ENCODE measurements around the gene BEST1.
A peak's percentile ranks its signal among the peaks of the same experiment; 100 is the strongest.

Gene BEST1

DNA sequence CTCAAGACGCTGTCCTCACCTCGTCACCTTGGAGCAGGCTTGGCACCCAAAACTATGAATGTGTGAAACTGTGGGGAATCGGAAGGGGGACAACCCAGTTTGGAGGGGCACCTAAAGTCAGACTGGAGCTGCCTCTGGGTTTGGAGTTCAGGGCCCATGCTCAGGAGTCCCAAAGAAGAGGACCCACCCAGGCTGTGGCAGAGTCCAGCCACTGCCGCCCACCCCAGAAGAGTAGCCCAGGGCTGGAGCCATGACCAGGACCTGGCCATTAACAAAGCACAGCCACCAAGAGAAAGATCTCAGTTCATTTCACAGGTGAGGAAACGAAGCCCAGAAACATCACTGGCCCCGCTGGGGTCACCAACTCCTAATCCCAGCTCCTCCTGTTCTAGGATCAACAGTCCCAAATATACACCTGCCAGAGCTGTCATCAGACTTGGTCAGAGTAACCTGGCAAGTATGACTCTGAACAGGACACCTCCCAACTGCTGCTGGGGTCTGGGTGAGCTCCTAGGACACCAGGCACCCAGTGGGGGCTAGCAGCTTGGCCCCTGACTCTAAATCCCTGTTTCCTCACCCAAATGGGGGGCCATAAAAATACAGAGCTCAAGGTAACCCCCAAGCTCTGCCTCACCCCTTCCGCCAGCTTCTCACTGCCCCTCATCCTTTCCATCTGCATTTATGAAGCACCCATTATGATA lies 35.5 kb upstream of the BEST1 start:
- no peak for DNase-seq

DNA sequence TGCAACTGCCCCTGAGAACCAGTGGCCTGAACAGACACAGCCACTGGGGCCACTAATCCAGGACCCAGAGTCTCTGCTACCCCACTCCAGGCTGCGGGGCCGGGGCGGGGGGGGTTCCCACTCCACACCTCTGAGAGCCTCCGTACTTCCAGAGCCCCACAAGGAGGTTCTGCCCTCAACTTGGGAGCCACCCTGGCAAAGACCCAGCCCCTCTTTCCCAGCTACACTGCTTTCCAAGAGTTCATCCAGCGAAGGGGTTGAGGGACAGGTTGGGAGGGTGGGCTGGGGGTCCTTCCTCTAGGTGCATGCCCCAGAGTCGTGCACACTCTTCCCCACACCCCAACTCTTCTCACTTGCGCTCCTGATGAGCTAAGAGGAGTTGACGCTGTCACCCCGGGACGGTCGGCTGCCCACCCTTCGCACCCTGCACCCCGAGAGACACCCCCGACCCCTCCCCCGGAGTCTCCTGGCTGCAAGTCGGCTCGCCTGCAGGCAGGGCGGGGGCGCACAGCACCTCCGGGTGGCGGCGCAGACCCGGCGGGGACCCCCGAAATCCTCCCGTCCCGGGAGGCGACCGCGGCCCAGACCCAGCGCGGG lies 33.3 kb upstream of the BEST1 start:
- DNase-seq, result no peak

- peak; percentile 70 for DNase-seq
These were observed 32.6 kb upstream of the BEST1 start, which contains the start of gene RAB3IL1 for GRCh38 chr11:61917334-61918109. Gene RAB3IL1 (minus strand): TSS chr11:61917566. CDS start chr11:61917367, 199 bp downstream.

GRCh38 chr11:61918251-61918937 lies 31.8 kb upstream of the BEST1 start:
- no peak for DNase-seq

DNA sequence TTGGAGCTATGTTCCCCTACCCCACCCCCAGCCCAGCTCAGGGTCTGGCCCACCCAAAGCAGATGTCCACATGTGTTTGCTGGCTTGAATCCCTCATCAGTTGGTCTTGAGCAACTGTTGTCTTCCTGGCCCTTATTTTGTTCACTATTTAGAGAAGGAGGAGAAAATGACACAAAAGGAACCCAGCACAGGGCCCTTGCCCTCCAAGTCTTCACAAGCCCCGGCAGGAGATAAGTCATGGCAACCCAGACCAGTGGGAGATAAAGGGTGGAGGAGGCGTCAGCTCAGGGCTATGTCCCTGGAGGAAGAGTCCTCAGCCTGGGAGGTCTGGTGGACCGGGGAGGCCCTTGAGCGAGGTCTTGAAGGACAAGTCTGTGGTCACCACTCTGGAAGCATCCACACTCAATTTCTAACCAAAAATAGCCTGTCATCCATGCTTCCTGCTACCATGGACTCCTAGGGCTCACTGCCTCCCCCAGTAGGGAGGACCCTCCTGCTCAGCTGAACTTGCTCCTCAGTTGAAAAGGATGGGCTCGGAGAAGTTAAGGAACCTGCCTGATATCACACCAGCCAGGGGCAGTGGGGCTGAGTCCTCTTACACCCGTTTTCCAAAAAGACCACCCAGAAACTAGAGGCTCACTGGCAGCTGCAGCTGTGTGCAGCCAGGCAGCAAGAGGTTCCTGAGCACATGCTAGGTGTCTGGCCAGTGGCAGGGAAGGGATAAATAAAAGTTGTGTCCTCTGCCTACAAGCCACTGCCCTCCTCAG lies 31.0 kb upstream of the BEST1 start:
- DNase-seq, result no peak

DNA sequence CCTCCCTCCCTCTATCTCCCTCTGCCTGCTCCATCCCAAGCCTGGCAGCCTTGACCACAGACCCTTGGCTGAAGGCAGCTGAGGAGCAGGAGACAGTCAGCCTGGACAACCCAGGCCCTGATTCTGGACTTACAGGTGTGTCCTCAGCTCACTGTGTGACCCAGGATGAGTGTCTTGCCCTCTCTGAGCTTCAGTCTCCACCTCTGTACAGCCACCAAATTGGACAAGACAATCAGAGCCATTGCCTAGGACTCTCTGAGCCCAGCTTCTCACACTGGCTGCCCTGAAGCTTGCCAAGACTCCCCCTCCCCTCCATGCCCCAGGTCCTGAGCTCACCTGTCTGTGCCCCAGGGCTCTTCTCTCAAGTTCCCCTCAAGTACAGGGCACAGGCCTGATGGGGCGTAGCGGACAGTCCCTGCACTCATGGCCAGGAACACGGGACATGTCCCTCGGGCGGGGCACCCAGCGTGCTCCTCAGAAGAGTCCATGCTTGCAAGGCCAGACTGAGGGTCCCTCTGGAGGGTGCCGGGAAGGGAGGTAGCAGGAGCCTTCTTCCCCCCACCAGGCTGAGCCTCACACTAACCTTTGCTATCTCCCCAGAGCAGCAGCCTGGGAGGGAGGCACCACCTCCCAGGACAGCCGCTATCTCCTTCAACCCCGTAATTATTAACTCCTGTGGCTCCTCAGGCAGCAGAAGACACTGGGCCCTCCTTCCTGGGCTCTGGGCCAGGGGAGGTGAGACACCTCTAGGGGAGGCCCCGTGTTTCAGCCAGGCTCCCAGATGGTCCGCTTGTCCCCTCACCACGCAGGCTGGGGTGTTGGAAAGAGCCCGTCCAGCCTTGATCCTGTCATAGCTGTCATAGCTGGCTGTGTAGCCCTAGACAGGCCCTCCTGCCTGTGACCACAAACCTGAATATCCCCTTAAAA lies 30.2 kb upstream of the BEST1 start:
- no peak for DNase-seq

DNA sequence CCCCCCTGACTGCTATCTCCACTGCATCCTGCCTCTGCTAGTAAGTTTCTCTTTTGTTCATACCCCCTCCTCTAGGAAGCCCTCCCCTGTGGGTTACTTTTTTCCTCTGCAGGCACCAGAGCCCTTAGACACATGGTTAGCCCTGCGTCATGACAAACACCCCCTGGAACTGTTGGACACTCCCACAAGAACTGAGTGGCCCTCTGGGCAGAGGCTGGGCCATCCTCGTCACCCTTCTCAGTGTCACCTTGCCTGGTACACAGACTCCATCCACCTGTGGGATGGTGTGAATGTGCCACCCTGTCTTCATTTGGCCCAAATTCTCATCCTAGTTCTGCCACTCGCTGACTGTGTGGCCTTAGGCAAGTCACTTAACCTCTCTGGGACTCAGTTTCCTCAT lies 28.7 kb upstream of the BEST1 start:
- no peak for DNase-seq

- no peak for DNase-seq
These were observed 27.6 kb upstream of the BEST1 start for GRCh38 chr11:61922539-61922938.

DNA sequence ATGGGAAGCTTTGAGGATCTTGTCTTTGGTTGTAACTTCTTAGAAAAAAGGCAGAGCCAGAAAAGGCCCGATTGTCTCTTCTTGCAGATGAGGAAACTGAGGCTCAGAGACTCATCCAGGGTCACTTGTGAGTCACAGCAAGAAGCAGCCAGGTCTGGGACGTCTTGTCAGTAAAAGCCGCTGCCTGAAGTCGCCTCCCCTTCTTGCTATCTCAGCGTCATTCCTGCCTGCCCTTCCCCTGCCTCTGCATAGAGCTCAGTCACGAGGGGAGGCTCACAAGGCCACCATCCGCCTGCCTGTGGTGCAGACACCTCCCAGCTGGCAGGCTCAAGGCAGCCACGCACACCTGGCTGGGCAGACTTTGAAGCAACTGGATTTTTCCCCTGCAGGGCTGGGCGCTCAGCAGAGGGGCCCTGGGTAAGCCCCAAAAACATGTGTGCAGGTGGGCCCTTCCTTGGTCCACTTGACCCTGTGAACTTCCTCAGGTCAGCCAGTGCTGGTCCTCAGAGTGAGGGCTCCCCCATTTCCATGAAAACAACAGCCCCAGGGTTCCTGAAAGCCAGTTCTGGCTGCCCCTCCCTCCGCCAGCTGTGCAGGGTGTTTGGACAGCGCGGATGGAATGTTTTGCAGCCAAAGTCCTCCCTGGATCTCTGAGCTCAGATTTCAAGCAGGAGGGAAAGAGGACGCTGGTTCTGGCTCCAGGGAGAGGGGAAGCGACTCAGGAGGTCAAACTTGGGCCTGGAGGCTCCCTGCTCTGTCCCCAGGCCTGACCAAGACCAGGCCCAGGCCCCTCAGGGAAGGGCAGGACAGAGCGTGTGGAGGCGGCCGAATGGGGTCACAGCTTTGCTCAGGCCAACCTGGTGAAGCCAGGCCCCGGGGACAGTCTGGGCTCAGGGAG lies 26.7 kb upstream of the BEST1 start:
- peak; percentile 80 for DNase-seq

DNA sequence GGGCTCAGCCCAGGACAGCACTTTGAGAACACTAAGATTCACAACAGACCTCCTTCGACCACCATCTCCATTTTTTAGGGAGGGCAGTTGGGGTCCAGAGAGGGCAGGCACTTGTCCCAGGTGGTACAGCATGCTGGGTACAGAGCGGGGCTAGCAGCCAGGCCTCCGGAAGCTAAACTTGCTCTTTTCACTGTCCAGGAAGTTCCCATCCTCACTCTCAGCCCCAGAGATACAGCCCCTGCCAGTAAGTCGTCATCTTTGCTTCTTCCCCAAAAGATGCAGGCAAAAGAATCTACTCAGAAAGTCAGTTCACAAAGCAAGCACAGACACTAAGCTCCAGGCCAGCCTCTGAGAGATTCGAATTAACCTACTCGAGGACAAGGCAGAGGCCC lies 26.1 kb upstream of the BEST1 start:
- no peak for DNase-seq

GRCh38 chr11:61925736-61926135 lies 24.4 kb upstream of the BEST1 start:
- no peak for DNase-seq

DNA sequence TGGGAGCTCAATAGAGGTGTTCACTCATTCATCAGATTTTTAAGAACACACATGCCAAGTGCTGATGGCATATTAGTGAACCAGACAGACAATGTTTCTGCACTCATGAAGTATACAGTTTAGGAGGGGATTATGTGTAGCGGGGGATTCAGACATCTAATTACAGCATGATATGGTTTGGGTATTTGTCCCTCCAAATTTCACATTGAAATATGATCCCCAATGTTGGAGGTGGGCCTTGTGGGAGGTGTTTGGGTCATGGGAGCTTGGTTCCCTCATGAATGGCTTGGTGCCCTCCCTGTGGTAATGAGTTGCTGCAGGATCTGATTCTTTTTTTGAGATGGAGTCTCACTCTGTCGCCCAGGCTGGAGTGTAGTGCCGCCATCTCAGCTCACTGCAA lies 23.9 kb upstream of the BEST1 start:
- no peak for DNase-seq

- DNase-seq, result no peak
These were observed 22.6 kb upstream of the BEST1 start for GRCh38 chr11:61927501-61927900.

- no peak for DNase-seq
These were observed 21.5 kb upstream of the BEST1 start for GRCh38 chr11:61928606-61929005.

- no peak for DNase-seq
These were observed 19.2 kb upstream of the BEST1 start for GRCh38 chr11:61930933-61931332.

DNA sequence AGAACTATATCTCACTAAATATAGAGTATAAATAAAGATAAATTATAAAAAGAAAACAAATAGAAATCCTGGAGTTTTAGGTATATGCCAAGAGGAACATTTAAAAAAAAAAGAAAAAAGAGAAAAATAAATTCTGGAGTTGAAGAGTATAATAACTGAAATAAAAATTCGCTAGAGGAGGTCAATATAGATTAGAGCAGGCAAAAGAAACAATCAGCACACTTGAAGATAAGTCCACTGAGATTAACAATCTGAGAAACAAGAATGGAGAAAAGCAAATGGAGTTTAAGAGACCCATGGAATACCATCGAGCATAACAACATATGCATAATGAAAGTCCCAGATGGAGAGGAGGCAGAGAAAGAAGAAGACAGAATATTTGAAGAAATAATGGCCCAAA lies 14.3 kb upstream of the BEST1 start:
- DNase-seq, result no peak

- no peak for DNase-seq
These were observed 9.7 kb upstream of the BEST1 start for GRCh38 chr11:61940466-61940865.

DNA sequence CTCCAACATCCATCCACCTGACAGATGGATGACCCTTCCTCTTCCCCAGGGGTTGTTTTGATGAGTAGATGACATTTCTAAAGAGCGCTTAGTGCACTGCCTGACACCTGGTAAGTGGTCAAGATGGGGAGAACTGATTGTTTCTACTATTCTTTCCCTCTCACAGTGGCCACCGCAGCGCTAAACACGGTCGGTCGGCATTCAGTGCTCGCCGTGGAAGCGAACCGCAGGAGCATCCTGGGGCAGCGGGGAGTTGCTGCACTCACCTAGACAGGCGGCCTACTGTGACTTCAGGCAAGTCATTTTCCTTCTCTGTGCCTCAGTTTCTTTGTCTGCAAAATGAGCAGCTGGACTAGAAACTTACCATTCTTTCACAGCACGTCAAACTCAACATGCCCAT lies 5.0 kb upstream of the BEST1 start:
- DNase-seq, result no peak

- no peak for DNase-seq
These were observed 3.3 kb upstream of the BEST1 start for GRCh38 chr11:61946894-61947293.
